Activated CD8-positive, alpha-beta memory T cell treated with anti-CD3 and anti-CD28 coated beads for 4 hours (primary cell): ENCODE data around the gene RASA4.
"Not testable (repeated sequence)": the region's sequence is repeated elsewhere in the genome, so short reads cannot be mapped to it uniquely, and the experiment has no call there.

ENCODE experiments used
- DNase-seq, 2 donors: peaks; one replicate each; pipeline ENCODE4 v3.0.0-alpha.2; 2020; ENCODE audit warnings: low read depth in 2 of 2

RASA4 gene

DNA sequence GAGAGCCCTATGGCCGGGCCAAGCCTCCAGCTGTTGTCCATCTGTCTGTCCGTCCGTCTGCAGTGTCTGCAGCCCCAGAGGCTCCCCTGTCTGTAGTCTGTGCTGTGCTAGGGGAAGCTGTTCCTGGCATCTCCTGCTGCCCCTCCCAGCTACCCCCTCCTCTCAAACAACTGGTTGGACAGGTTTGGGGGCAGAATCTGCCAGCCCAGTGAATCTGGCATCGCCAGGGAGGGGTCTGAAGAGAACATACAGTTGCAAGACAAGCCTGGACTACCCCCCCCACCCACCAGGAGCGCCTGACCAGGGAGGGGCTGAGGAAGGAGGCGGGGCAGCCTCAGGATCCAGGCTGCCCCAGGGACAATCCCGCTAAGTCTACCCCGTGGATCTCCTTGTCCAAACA lies 73.0 kb downstream of the RASA4 start, which contains the start of gene UPK3BL2:
Gene UPK3BL2, minus strand, starts transcription at position 101 of the 400 bp plus-strand sequence. Its CDS starts 60 bp downstream, at position 41.
- DNase-seq: not testable (repeated sequence)

DNA sequence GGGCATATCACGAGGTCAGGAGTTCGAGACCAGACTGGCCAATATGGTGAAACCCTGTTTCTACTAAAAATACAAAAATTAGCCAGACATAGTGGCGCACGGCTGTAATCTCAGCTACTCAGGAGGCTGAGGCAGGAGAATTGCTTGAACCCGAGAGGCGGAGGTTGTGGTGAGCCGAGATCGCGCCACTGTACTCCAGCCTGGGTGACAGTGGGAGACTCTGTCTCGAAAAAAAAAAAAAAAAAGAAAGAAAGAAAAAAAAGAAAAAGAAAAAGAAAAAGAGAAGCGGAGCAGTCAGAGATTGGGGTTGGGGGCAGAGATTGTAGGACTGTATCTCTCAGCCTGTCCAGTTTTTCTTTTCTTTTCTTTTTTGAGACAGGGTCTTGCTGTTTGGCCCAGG lies 73.8 kb downstream of the RASA4 start:
- not testable (repeated sequence) for DNase-seq

DNA sequence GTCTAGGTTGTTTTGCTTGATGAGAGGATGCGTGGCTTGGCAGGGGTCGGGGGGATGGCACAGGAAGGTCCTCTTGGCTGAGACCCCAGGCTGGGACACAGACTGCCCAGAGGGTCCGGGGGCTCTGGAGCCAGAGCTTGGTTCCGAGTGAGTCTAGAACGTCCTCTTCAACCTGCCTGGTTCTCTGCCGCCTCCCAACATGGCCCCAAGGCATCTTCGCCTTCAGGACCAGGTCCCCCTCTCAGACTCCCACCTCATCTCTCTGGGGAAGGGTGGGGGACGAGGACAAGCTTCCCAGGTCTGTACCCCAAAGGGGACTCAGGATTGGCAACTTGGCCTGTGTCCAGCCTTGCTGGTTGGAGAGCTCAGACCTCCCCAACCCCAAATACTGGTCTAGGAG lies 74.5 kb downstream of the RASA4 start:
- not testable (repeated sequence) for DNase-seq

DNA sequence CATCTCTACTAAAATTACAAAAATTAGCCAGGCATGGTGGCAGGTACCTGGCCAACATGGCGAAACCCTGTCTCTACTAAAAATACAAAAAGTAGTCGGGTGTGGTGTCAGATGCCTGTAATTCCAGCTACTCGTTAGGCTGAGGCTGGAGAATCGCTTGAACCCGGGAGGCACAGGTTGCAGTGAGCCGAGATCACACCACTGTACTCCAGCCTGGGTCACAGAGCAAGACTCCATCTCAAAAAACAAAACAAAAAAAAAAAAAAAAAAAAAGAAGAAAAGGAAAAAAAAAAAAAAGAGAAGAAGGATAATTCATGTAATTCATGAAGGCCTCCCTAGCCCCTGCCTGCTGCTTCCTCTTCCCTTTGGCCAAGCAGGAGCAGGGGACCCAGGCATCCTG lies 76.0 kb downstream of the RASA4 start:
- not testable (repeated sequence) for DNase-seq

- not testable (repeated sequence) for DNase-seq
Observed at GRCh38 chr7:102535062-102535615, 81.4 kb downstream of the RASA4 start.

DNA sequence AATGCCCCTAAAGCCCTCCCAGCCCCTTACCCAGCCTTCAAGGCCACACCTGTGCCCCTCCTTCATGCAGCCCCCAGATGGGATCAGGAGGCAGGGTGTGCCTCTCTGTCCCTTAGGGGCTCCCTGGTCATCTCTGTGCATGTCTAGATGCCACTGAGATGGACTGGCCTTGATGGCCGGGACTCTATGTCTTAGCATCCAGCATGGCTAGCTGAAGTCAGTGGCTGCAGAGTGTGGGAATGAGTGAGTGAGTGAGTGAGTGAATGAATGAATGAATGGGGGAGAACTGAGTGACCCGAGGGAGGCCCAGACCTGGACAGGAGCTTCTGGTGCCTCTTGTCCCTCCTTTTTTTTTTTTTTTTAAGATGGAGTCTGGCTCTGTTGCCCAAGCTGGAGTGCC lies 84.4 kb downstream of the RASA4 start:
- DNase-seq: not testable (repeated sequence)

DNA sequence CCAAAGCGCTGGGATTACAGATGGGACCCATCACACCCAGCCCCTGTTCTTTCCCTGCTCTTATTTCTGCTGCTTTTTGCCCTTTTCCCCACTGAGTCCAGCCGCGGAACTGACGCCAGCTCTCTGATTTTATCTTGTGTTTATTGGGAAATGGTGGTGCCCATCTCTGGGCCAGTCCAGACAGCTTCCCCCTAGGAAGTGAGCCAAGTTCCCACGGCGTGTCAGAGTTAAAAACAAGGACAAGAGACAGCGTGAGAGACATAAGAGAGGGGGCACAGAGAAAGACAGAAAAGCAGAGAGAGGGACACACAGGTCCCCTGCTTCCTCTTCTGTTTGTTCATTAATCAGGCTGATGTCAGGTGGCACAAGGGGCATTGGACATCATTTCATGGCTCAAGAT lies 85.0 kb downstream of the RASA4 start:
- DNase-seq: not testable (repeated sequence)

DNA sequence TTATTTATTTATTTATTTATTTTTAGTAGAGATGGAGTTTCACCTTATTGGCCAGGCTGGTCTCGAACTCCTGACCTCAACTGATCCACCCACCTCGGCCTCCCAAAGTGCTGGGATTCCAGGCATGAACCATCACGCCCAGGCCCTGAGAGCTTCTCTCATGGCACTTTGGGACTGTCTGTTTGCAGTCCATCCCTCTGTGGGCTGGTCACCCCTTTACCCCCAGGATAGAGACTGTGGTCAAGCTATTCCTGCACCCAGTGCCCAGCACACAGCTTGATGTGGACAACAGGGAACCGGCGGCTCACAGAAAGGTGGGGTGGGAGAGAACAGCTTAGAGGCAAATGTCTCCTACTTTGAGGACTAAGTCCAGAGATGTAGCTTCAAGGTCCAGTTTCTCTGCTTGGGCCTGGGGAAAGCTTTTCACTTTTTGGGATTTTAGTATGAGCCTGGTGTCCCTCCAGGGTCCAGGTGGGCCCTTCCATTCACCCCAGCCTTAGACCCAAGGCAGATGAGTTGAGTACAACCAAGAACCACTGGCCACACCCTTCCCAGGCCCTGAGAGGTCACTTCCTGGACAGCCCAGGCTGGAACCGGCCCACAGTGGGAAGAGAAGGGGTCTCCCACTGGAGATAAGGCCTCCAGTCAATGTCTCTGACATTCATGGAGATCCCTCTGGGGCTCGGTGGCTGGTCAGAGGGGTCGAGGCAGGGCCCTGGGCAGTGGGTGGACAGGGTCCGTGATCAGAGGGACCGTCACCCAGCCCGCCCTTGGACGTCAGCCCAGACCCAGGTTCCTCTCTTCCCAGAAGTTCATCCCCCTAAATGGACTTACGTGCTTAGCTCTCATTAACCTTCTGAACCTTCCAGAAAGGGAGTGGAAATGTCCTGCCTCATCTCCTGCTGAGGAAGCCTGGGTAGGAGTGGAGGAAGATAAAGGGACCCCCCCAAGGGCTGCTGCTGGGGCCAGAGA lies 88.4 kb downstream of the RASA4 start:
- not testable (repeated sequence) for DNase-seq

- not testable (repeated sequence) for DNase-seq
Observed at GRCh38 chr7:102527182-102527581, 89.4 kb downstream of the RASA4 start.

- DNase-seq: not testable (repeated sequence)
Observed at GRCh38 chr7:102524803-102525202, 91.8 kb downstream of the RASA4 start.
